SK-N-SH (cell line): ENCODE data around the gene APOF. TPM values are rescaled to one million over a fixed set of nuclear protein-coding genes. Genes with fewer than 3 reads are reported as not detected.

Experiments used
- CTCF ChIA-PET: fragments of 300-600, 350-600 bp; formaldehyde crosslinking; extraction: SDS; loops from one replicate; lab custom pipeline; 2021; lab: Yijun Ruan, JAX
- POLR2A ChIA-PET: fragments of 350-600 bp; sonication (Branson Sonifier 250); formaldehyde crosslinking; extraction: SDS; loops from one replicate; lab custom pipeline; 2020; ENCODE audit warnings: antibody characterized with exemption, inconsistent platforms; lab: Yijun Ruan, JAX
- DNase-seq: peaks from one replicate; pipeline ENCODE4 v3.0.0; 2012
- H2AFZ ChIP-seq: fragments of 200-600 bp; sonication (generic); 2 replicates; pipeline ENCODE4 v1.8.1; 2016; ENCODE audit warnings: antibody characterized with exemption, mild to moderate bottlenecking, low read depth
- H3F3A ChIP-seq: fragments of 200-600 bp; sonication (generic); replicated peaks from 2 replicates; pipeline ENCODE3; 2016; ENCODE audit warnings: antibody characterized with exemption, mild to moderate bottlenecking; ENCODE audit not compliant: insufficient read depth
- H3K27ac ChIP-seq, 2 experiments: fragments of 200-500 bp in 1 of 2; fragments of 200-600 bp in 1 of 2; sonication (Bioruptor generic) in 1 of 2; sonication (generic), shearing (Covaris generic) in 1 of 2; 2 replicates each; pipeline versions ENCODE4 v1.5.1 to v1.6.1; 2014 to 2016; ENCODE audit warnings: low read depth in 2 of 2, inconsistent platforms in 1 of 2, low read length in 1 of 2, mild to moderate bottlenecking in 1 of 2, mixed read lengths in 1 of 2
- H3K27me3 ChIP-seq: fragments of 200-600 bp; sonication (generic), shearing (Covaris generic); 2 replicates; pipeline ENCODE4 v1.6.1; 2016; ENCODE audit warnings: mixed run types; ENCODE audit not compliant: insufficient read depth
- H3K36me3 ChIP-seq, 2 experiments: fragments of 200-500 bp in 1 of 2; fragments of 200-600 bp in 1 of 2; sonication (Bioruptor generic) in 1 of 2; sonication (generic) in 1 of 2; replicated peaks in 1 of 2; 2 replicates each; pipeline versions ENCODE3 to v1.5.1; 2014 to 2016; ENCODE audit warnings: low read length in 1 of 2, mild to moderate bottlenecking in 1 of 2; ENCODE audit not compliant: insufficient read depth in 2 of 2, control insufficient read depth in 1 of 2
- H3K4me1 ChIP-seq, 2 experiments: fragments of 200-500 bp in 1 of 2; fragments of 200-600 bp in 1 of 2; sonication (Bioruptor generic) in 1 of 2; sonication (generic), shearing (Covaris generic) in 1 of 2; 2 replicates each; pipeline versions ENCODE4 v1.5.1 to v1.6.1; 2014 to 2016; ENCODE audit warnings: low read depth in 1 of 2, low read length in 1 of 2, mixed run types in 1 of 2; ENCODE audit not compliant: insufficient read depth in 2 of 2, control insufficient read depth in 1 of 2
- H3K4me2 ChIP-seq: fragments of 200-600 bp; sonication (generic), shearing (Covaris generic); 2 replicates; pipeline ENCODE4 v1.6.1; 2017; ENCODE audit warnings: mixed run types
- H3K4me3 ChIP-seq, 2 experiments: fragments of 200-500 bp in 1 of 2; fragments of 200-600 bp in 1 of 2; sonication (Bioruptor generic) in 1 of 2; sonication (generic), shearing (Covaris generic) in 1 of 2; 2 replicates each; pipeline versions ENCODE4 v1.5.1 to v1.8.1; 2014 to 2016; ENCODE audit warnings: low read depth in 2 of 2, inconsistent platforms in 1 of 2, low read length in 1 of 2, mild to moderate bottlenecking in 1 of 2, mixed read lengths in 1 of 2, moderate library complexity in 1 of 2
- H3K79me2 ChIP-seq: fragments of 200-600 bp; sonication (generic); 2 replicates; pipeline ENCODE4 v1.8.1; 2017; ENCODE audit warnings: mild to moderate bottlenecking; ENCODE audit not compliant: insufficient read depth
- H3K9ac ChIP-seq: fragments of 200-600 bp; sonication (generic); 2 replicates; pipeline ENCODE4 v1.6.1; 2017; ENCODE audit warnings: mixed run types
- H3K9me2 ChIP-seq: fragments of 200-600 bp; sonication (generic); 2 replicates; pipeline ENCODE4 v1.6.1; 2017; ENCODE audit warnings: mixed run types
- H3K9me3 ChIP-seq: fragments of 200-600 bp; sonication (generic); 2 replicates; pipeline ENCODE4 v1.6.1; 2017; ENCODE audit warnings: mixed run types, mild to moderate bottlenecking, moderate library complexity
- H4K20me1 ChIP-seq: fragments of 200-600 bp; sonication (generic); 2 replicates; pipeline ENCODE4 v1.6.1; 2017; ENCODE audit warnings: mild to moderate bottlenecking, mixed run types; ENCODE audit not compliant: insufficient read depth
- CTCF ChIP-seq: fragments of 200-600 bp; sonication (generic); IDR thresholded peaks from 2 replicates; pipeline ENCODE4 v1.6.1; 2017; ENCODE audit warnings: antibody characterized with exemption, mild to moderate bottlenecking, moderate library complexity
- ELF1 ChIP-seq: IDR thresholded peaks from 2 replicates; pipeline ENCODE4 v1.4.0; 2012
- EZH2phosphoT487 ChIP-seq: fragments of 200-600 bp; sonication (generic); IDR thresholded peaks from 2 replicates; pipeline ENCODE4 v1.6.1; 2017; ENCODE audit warnings: low read depth, mixed run types, mild to moderate bottlenecking, antibody characterized with exemption, moderate library complexity, borderline replicate concordance
- JUND ChIP-seq: IDR thresholded peaks from 2 replicates; pipeline ENCODE4 v1.4.0; 2012
- NRF1 ChIP-seq: IDR thresholded peaks from 2 replicates; pipeline ENCODE4 v1.6.1; 2012; ENCODE audit warnings: low read depth, mild to moderate bottlenecking, low read length
- PBX3 ChIP-seq: IDR thresholded peaks from 2 replicates; pipeline ENCODE4; 2012
- POLR2AphosphoS5 ChIP-seq: IDR thresholded peaks from 2 replicates; pipeline ENCODE4 v1.6.1; 2012; ENCODE audit warnings: low read depth, low read length
- RAD21 ChIP-seq: IDR thresholded peaks from 2 replicates; pipeline ENCODE4 v1.6.1; 2012; ENCODE audit warnings: mild to moderate bottlenecking, low read length
- RCOR1 ChIP-seq: fragments of 150-350 bp; IDR thresholded peaks from 2 replicates; pipeline ENCODE4 v1.6.1; 2017; ENCODE audit warnings: antibody characterized with exemption, low read length
- REST ChIP-seq: IDR thresholded peaks from 2 replicates; pipeline ENCODE4 v1.6.1; 2012; ENCODE audit warnings: mild to moderate bottlenecking, low read depth, low read length, moderate library complexity
- TAF1 ChIP-seq: IDR thresholded peaks from 2 replicates; pipeline ENCODE4 v1.6.1; 2012; ENCODE audit warnings: low read depth, mild to moderate bottlenecking, low read length, moderate library complexity, borderline replicate concordance
- TCF12 ChIP-seq: IDR thresholded peaks from 2 replicates; pipeline ENCODE4 v1.4.0; 2012
- YY1 ChIP-seq: IDR thresholded peaks from 2 replicates; pipeline ENCODE4 v1.4.0; 2012; ENCODE audit warnings: low read depth, mild to moderate bottlenecking
- WGBS: methylation state at CpG from one replicate; pipeline ENCODE4 v1.1.6; 2017; ENCODE audit warnings: low lambda C conversion rate; 5-methylcytosine and 5-hydroxymethylcytosine counted together
- polyA plus RNA-seq, 3 experiments: library from polyadenylated mRNA; depleted of rRNA; stranded (reverse); fragments of >200 nt; gene quantifications; 2 replicates each; pipeline ENCODE4 v1.2.3, GENCODE V29; 2012
- TF ChIP-seq, protein P1 (sequence below): fragments of 150-350 bp; IDR thresholded peaks from 2 replicates; pipeline ENCODE4 v1.6.1; 2017; ENCODE audit warnings: antibody characterized with exemption, low read length, low read depth, borderline replicate concordance

APOF gene
- polyA plus RNA-seq, 1 of the 3 experiments (the other 2 are of a cell fraction): not detected

- no peak overlapping the region for H3K4me2 ChIP-seq
- 84% methylated on average over 2 of the region's 2 CpGs for WGBS
- H3K9ac ChIP-seq: no peak overlapping the region
- peaks cover 21 to 53% of the 10 kb centered on the region in 2 experiments for H3K36me3 ChIP-seq
- H3K9me2 ChIP-seq: no peaks in the 10 kb centered on the region
- no peak for TF ChIP-seq ELF1
- no peak for TF ChIP-seq RCOR1
- no peak for TF ChIP-seq TCF12
- no peak for TF ChIP-seq YY1
- TF ChIP-seq RAD21: no peak
- no peak for TF ChIP-seq EZH2phosphoT487
- no peak for TF ChIP-seq JUND
- TF ChIP-seq CTCF: no peak
- TF ChIP-seq POLR2AphosphoS5: no peak
- no peak for TF ChIP-seq REST
- TF ChIP-seq PBX3: no peak
- TF ChIP-seq NRF1: no peak
- no peak for TF ChIP-seq TAF1
- TF ChIP-seq, protein P1, sequence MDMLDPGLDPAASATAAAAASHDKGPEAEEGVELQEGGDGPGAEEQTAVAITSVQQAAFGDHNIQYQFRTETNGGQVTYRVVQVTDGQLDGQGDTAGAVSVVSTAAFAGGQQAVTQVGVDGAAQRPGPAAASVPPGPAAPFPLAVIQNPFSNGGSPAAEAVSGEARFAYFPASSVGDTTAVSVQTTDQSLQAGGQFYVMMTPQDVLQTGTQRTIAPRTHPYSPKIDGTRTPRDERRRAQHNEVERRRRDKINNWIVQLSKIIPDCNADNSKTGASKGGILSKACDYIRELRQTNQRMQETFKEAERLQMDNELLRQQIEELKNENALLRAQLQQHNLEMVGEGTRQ: no peak
- no peaks in the 10 kb centered on the region for H3K9me3 ChIP-seq
- H3F3A ChIP-seq: peaks cover 16% of the 10 kb centered on the region
- H3K4me1 ChIP-seq: peaks cover 7% of the 10 kb centered on the region in 2 experiments; a peak in 3 of 4 replicates
- ChIA-PET POLR2A (interaction anchor here (1.4 kb wide), 1 partner anchor 11 kb away, joined by 3 read pairs; no protein-coding TSS in a partner anchor), CTCF (interaction anchor here (1.7 kb wide), 1 partner anchor 12 kb away, joined by 4 read pairs; the partner anchor contains the start of gene PAN2)
- no peak overlapping the region for H3K27ac ChIP-seq
- H3K79me2 ChIP-seq: no peaks in the 10 kb centered on the region
- H2AFZ ChIP-seq: no peak overlapping the region
- H3K27me3 ChIP-seq: no peaks in the 10 kb centered on the region
- no peak overlapping the region for H3K4me3 ChIP-seq
- no peaks in the 10 kb centered on the region for H4K20me1 ChIP-seq
- no peak for DNase-seq
Observed at GRCh38 chr12:56321027-56321426, 41.6 kb downstream of the APOF start.
